Activated CD4-positive, alpha-beta T cell treated with anti-CD3 and anti-CD28 coated beads for 1 hour (primary cell): ENCODE results near the gene NUP214.

Source experiments
- DNase-seq: peaks from one replicate; pipeline ENCODE4 v3.0.0-alpha.2; 2020

The NUP214 gene

GRCh38 chr9:131280660-131281059 is 155.3 kb downstream of the NUP214 start:
- DNase-seq = no peak

GRCh38 chr9:131281119-131281965 is 156.0 kb downstream of the NUP214 start:
- DNase-seq = no peak

- DNase-seq = no peak
These were observed 156.8 kb downstream of the NUP214 start for GRCh38 chr9:131282175-131282574.

GRCh38 chr9:131282688-131283422 is 157.5 kb downstream of the NUP214 start:
- DNase-seq = no peak
